Jurkat, Clone E6-1 (cell line): ENCODE results near the gene GPATCH3.
"Not testable (repeated sequence)": the region's sequence is repeated elsewhere in the genome, so short reads cannot be mapped to it uniquely, and the experiment has no call there.

ENCODE experiments used
- DNase-seq: peaks from one replicate; pipeline ENCODE4 v3.0.0-alpha.2; 2011; ENCODE audit warnings: low read depth, low spot score
- H3K4me3 ChIP-seq: 2 replicates; pipeline ENCODE4 v1.5.1; 2011; ENCODE audit warnings: mild to moderate bottlenecking, low read length, control low read depth, moderate library complexity

Gene GPATCH3

DNA sequence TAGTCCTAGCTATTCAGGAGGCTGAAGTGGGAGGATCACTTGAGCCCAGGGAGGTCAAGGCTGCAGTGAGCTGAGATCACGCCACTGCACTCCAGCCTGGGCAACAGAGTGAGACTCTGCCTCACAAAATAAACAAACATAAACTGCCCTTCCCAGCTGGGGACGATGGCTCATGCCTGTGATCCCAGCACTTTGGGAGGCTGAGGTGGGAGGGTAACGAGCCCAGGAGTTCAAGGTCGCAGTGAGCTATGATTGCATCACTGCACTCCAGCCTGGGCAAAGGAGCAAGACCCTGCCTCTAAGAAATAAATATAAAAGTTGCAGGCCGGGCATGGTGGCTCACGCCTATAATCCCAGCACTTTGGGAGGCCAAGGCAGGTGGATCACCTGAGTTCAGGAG, 18.7 kb downstream of the GPATCH3 start:
- H3K4me3 ChIP-seq, DNase-seq: not testable (repeated sequence)

DNA sequence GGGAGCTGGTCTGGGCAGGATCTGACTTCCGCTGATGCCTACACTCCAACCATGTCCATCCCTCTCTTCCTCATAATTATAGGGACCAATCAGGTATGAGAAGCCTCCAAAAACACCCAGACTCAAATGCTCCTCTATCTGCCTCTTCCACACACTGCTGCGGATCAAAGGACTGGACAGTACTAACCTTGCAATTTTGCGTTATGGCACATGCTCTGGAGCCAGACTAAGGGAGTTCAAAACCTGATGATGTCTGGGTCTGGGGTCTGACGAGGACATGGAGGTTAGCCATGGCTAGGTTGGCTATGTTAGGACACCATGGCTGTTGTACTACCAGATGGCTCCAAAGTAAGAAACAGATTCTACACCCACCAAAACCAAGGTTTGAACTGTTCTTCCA, 20.5 kb downstream of the GPATCH3 start:
- no peak for DNase-seq
- no peak overlapping the region for H3K4me3 ChIP-seq

DNA sequence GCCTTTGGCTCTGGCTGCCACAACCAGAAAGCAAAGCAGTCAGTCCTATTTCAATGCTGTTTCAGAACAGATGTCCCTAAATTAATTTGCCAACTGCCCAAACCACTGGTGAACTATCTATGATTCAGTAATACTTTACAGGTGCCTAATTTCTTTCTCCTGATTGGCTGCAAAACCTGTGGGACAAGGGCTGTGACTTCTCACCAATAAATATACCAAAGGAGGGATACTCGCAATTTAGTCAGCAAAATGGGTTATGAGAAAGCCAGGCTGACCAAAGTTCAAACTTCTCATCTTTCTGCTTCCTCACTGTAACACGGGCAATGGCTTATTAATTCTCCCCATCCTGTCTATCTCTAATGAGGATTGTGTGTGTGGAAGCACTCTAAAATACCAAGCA, 22.9 kb downstream of the GPATCH3 start:
- DNase-seq, result no peak
- no peak overlapping the region for H3K4me3 ChIP-seq

DNA sequence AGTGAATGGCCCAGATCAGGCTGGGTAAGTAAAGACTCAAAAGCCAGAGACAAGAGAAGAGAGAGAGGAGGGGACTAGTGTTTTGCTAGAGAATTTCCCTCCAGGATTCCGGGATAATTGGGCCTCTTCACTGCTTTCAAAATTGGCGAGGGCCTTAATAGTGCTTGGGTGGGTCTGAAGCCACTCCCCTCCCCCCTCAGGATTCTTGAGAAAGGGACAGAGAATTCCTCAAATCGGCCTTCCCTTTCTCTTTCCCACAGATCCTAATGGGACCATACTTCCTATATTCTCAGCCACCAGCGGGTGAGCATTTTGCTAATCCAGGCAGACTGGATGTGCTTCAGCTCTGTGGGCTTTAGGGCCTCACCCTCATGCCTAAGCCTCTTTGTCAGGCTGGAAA, 25.4 kb downstream of the GPATCH3 start:
- DNase-seq, result no peak
- H3K4me3 ChIP-seq, result no peak overlapping the region

DNA sequence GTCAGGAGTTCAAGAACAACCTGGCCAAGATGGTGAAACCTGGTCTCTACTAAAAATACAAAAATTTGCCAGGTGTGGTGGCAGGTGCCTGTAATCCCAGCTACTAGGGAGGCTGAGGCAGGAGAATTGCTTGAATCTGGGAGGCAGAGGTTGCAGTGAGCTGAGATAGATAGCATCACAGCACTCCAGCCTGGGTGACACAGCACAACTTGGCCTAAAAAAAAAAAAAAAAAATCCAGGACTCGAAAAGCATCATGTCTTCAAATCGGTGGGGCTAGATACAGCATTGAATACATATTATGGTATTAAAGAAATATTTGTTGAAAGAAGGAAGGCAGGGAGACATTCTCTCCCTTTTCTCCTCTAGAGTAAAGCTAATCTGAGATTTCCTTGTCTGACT, 27.2 kb downstream of the GPATCH3 start:
- not testable (repeated sequence) for DNase-seq

DNA sequence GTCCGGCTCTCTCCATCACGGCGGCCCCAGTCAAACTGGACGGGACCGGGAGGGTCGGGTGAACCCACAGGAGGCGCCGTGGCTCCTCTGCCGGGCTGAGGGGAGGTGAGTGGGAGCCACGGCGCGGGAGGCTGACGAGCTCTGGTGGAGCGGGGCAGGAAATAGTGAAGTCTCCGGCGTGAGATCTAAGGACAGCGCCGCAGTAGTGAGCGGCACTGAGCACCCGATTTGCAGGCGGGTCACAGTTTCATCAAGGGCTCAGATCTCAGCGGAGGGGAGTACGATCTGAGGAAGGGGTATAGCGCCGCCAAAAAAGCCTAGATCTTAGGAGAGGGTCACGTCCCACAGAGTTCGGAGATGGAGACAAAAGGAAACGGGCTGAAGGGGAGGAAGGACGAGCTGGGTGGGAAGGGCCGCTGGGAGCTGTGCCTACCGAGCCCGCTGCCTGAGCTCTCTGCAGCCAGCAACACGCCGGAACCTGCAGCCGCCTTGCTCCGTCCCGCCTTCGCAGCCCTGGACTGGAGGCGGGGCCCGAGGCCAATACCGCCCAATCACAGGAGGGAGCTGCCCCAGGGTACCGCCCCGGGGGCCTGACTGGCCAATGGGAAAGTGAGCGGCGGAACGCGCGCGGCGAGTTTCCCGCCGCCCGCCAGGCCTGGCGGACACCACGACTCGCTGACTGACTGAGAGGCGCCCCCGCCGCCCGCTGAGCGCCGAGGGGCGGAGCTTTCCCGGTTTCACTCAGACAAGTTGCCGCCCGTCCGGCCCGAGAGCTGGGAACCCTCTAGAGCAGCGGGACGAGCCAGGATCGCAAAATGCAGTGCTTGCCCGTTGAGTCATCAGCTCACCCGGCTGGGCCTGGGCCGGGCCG, 35.4 kb downstream of the GPATCH3 start:
- peak; percentile 95 for DNase-seq
- peak overlapping the region; percentile 93 for H3K4me3 ChIP-seq

More for the DNA sequence above, 27.2 kb downstream of the GPATCH3 start:
- H3K4me3 ChIP-seq, result not testable (repeated sequence)

DNA sequence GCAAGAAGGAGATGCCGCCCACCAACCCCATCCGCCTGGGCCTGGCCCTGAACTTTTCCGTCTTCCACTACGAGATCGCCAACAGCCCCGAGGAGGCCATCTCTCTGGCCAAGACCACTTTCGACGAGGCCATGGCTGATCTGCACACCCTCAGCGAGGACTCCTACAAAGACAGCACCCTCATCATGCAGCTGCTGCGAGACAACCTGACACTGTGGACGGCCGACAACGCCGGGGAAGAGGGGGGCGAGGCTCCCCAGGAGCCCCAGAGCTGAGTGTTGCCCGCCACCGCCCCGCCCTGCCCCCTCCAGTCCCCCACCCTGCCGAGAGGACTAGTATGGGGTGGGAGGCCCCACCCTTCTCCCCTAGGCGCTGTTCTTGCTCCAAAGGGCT, 36.6 kb downstream of the GPATCH3 start:
- peak overlapping the region; percentile 93 for H3K4me3 ChIP-seq
- DNase-seq, result no peak

DNA sequence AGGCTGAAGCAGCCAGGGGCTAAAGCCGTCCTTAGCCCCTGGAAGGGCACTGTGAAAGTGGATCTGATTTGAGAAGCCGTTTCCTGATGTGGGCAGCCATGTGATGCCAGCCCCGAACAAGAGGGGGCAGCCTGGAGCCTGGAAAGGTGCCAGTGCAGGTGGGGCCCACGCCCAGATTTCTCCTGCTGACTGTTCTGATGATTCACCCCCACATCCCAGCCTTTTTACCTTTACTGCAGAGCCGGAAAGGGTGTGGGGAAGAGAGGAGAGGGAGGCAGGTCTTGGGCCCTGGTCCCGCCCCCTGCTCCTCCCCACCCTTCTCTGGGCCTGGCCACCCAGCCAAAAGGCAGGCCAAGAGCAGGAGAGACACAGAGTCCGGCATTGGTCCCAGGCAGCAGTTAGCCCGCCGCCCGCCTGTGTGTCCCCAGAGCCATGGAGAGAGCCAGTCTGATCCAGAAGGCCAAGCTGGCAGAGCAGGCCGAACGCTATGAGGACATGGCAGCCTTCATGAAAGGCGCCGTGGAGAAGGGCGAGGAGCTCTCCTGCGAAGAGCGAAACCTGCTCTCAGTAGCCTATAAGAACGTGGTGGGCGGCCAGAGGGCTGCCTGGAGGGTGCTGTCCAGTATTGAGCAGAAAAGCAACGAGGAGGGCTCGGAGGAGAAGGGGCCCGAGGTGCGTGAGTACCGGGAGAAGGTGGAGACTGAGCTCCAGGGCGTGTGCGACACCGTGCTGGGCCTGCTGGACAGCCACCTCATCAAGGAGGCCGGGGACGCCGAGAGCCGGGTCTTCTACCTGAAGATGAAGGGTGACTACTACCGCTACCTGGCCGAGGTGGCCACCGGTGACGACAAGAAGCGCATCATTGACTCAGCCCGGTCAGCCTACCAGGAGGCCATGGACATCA, 37.2 kb downstream of the GPATCH3 start, which contains the start of gene SFN:
Gene SFN (plus strand): TSS at position 369 of the 904 bp plus-strand sequence. CDS start 64 bp downstream, at position 433.
- peak within 1 kb of the TSS; percentile 93 for H3K4me3 ChIP-seq
- DNase-seq, result peak; percentile 49

DNA sequence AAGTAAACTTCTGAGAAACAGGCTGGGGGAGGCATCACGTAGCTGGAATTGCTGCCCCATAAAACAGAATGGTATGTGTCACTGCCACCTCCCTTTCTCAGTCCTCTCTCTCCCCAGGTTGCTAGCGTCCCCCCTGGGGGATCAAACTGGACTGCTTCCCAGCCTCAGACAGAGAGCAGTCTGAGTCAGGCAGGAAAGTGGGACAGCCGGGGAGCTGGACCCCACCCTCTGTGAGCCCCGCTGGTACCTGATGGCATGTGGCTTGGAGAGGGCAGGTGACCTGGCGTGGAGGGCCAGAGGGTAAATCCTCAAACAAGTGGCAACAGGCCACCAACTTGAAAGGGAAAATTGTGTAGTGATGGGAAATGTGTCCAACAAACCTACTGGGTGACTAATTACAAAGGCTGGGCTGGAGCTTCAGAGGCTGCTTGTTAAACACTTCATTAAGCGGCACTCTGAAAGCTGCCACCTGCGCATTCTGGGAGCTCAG, 38.3 kb downstream of the GPATCH3 start:
- no peak overlapping the region for H3K4me3 ChIP-seq
- DNase-seq, result no peak

DNA sequence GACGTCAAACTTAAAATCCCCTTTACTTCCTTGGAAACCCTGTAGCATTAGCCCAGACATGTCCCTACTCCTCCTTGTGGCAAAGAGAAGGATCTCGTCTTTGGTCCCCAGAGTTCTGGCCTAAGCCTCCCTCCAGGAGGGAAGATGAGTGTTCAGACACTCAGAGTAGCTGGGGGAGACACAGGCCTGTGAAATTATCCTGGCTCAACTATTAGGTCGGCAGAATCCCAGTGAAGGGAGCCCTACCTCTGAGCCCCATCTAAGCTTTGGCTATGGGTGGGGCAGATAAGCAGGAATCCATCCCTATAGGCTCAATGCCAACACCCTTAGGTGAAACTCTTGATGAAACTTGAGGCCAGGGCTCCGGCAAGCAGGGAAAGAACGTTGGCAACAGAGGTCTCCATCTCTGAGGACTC, 39.0 kb downstream of the GPATCH3 start:
- H3K4me3 ChIP-seq, result no peak overlapping the region
- no peak for DNase-seq

DNA sequence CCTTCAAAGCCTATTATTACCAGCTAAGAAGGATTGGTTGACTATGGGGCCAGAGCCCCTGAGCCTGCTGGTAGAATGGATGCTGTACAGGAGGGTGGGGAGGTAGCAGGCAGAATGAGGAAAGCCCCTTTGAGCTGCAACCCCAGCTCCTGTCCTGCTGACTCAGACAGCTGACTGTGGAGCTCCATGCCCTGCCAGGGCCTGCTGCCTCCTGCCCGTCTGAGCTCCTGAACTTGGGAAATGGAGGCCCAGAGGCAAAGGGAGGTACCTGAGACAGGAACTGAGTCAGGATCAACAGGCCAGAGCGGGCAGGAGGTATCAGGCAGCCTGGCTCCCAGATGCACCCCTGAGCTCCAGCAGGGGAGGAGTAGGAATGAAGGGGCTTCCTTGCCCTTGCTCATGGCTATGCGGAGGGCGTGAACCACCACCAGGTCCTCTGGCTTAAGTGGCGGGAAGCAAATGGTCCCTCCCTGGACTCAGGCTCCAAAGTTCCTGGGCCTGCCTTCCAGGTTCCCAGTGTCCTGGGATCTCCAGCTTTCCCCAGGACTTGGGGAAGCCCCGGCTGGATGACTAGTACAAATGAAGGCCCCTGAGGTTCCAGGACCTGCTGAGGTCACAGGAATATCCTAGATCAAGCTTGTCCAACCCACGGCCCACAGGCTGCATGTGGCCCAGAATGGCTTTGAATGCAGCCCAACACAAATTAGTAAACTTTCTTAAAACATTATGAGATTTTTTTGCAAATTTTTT, 41.2 kb downstream of the GPATCH3 start:
- no peak for DNase-seq
- H3K4me3 ChIP-seq, result no peak overlapping the region

DNA sequence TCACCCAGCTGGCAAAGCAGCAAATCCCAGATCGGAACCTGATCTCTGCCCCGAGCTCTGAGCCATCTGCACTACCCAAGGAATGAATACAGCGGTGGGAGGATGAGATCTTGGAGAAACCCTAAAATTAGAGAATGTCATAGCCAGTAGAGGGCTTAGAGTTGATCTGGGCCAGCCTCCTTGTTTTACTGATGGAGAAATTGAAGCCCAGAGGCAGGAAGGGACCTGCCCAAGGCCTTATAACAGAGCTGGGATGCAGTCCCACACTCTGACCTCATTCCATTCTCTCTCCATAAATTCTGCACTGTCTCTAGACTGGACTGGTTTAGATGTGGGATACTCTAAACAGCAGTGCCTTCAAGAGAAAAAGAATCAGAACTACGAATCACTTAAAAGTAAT, 42.1 kb downstream of the GPATCH3 start:
- no peak for DNase-seq
- H3K4me3 ChIP-seq, result no peak overlapping the region

DNA sequence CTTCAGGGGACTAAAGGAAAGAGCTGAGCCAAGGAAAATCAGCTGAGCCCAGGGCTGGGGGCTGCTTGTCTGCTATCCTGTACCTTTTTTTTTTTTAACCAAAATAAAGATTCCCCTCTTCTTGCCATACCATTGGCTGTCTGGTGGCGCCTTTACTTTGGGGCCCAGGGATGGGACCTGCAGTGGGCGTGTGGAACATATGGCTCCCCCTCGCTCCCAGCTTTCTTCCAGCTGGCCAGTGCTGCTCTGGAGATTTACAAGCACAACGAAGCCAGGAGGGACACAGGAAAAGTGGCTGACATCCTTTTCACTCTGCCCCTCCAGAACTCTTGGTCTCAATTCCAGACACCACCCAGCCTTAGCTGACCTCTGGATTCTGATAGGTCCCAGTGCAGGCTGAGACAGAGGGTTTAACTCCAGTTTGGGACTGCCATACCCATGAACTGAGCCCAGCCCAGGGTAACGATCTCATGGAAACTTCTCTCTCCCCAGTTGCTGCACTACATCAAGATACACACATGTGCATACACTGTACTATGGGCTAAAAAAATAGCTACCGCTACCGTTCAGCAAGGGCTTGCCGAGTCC, 42.7 kb downstream of the GPATCH3 start:
- no peak for DNase-seq
- no peak overlapping the region for H3K4me3 ChIP-seq

DNA sequence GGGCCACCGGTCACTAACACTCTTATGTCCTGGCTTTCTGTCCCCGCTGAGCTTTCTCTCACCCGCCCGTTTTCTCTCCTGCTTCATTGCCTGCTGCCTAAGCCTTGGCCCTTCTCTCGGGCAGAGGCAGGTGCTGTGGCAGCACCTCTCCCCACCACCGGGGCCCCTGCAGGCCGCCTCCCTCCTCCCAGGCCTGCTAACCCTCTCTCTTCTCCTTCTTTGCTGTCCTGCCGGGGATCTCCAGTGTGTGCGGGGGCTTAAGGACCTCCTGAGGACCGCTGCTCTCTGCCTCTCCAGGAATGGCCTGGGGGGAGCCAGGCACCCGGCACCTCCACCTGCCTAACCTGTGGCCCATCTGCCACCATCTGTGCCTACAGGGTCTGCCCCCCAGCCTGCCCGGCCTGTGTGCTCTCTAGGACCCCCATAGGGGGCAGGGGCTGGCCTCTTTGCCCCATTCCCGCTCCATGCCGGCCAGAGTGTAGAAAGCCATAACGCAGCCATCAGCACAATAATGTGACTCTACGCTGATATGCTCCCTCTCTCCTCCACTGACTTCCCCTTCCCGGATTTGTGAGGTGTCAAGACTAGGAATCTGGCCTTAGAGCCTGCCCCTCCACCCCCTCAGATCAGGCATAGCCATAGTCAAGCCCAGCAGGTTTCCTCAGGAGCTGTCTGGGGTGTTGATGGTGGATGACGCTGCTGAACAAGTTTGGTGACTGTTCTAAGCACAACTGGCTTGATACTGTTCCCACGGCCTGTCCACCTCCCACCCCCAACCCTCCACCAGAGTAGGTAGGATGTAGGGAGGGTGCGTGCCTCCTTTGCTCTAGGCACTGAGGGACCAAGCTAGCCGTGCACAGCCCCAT, 43.4 kb downstream of the GPATCH3 start:
- DNase-seq, result no peak
- no peak overlapping the region for H3K4me3 ChIP-seq

DNA sequence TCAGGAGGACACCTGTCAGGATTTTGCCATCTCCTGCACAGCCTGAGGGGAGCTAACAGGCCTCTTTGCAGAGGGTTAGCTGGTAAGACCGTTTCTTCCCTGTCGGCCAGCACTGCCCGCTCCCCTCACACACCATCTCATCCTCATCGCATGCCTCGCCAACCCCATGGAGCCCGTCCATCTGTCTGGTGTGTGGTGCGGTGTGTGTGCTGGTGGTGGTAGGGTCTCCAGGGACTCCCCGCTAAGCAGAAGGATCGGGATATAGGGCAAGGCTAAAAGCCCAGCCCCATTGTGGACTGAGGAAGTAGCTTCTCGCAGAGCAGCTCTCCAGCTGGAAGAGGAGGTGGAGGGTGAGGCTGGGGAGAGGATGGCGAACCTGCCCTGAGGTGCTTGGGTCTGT, 44.1 kb downstream of the GPATCH3 start:
- DNase-seq, result no peak
- no peak overlapping the region for H3K4me3 ChIP-seq

DNA sequence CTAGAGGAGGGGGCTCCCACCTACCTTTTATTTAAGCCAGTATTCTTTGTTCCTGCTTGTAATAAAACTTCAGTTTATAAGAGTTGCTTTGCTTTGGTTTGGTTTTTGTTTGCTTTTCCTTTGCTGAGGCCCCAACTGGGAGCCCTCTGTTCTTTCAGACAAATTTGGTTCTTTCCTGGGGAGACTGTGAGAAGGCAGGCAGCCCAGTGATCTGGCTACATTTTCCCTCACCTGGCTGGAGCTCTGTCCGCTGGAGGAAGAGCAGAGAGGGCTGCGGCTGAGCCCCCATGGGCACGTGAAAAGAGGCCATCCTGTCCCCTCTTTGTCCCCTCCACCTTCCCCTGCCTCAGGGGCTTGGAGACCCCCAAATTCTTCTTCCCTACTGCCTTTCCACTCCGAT, 44.6 kb downstream of the GPATCH3 start:
- DNase-seq, result no peak

DNA sequence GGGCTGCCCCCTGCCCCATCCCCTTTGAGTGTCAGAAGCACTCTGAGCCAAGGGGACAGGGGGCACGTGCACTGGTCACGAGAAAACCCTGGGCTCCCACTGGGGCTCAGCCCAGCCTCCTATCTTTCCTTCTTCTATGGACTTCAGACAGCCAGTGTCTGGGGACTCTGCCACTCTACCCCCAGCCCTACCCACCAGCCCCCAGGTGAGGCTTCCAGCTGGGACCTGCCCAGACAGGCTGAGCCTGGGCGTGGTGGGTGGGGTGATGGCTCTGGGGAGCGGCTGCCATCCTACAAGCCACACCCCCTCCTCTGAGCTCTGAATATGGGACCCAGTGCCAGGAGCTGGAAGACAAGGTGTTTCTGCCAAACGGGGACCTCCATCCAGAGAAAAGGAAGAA, 45.4 kb downstream of the GPATCH3 start:
- no peak overlapping the region for H3K4me3 ChIP-seq
- DNase-seq, result no peak

More for the DNA sequence above, 44.6 kb downstream of the GPATCH3 start:
- no peak overlapping the region for H3K4me3 ChIP-seq

DNA sequence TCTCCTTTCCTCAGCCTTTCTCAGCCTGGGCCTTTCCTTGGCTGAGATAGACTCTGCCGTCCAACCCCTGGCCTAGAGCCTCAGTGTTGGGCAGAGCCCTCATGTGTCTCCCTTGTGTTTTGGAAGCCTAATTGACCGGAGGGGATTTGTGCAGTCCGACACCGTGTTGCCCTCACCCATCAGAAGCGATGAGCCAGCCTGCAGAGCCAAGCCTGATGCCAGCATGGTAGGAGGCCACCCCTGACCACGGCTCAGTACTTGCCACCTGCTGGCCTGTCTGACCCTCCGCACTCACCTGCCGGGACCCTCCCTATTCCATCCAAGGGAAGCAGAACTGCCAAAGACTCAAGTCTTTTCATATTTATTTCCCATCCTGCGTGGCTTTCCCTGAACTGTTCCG, 46.7 kb downstream of the GPATCH3 start:
- DNase-seq, result no peak

More for the DNA sequence above, 46.7 kb downstream of the GPATCH3 start:
- no peak overlapping the region for H3K4me3 ChIP-seq
